H1 (cell line): ENCODE measurements around the gene KCNB1.

Experiments used
- ATF2 ChIP-seq: IDR thresholded peaks from 2 replicates; pipeline ENCODE4 v1.6.1; 2012; ENCODE audit warnings: low read length, inconsistent platforms
- EP300 ChIP-seq, 2 experiments: IDR thresholded peaks; 1 replicate in 1 of 2; 2 replicates in 1 of 2; pipeline ENCODE4 v1.6.1; 2011 to 2012; ENCODE audit warnings: low read depth in 2 of 2, low read length in 2 of 2, mild to moderate bottlenecking in 2 of 2, borderline replicate concordance in 1 of 2, inconsistent platforms in 1 of 2, moderate library complexity in 1 of 2
- EZH2 ChIP-seq: fragments of 200-600 bp; sonication (generic); IDR thresholded peaks from 2 replicates; pipeline ENCODE4 v1.7.1; 2012; ENCODE audit warnings: low read depth, mild to moderate bottlenecking, moderate library complexity, low read length, inconsistent platforms; ENCODE audit not compliant: severe bottlenecking
- HDAC2 ChIP-seq, 2 experiments: fragments of 300-600 bp in 1 of 2; sonication (generic) in 1 of 2; IDR thresholded peaks; 2 replicates each; pipeline ENCODE4 v1.6.1; 2011 to 2012; ENCODE audit warnings: low read depth in 2 of 2, low read length in 2 of 2, mild to moderate bottlenecking in 2 of 2, moderate library complexity in 2 of 2, borderline replicate concordance in 1 of 2, inconsistent platforms in 1 of 2
- JUND ChIP-seq: IDR thresholded peaks from 2 replicates; pipeline ENCODE4 v1.6.1; 2011; ENCODE audit warnings: mild to moderate bottlenecking, improper control_type of control experiment, low read length
- NRF1 ChIP-seq: IDR thresholded peaks from 2 replicates; pipeline ENCODE4 v1.6.1; 2011; ENCODE audit warnings: mild to moderate bottlenecking, low read depth, low read length, improper control_type of control experiment
- POLR2A ChIP-seq, 2 experiments: IDR thresholded peaks; 1 replicate in 1 of 2; 2 replicates in 1 of 2; pipeline ENCODE4 v1.6.1; 2011; ENCODE audit warnings: low read depth in 2 of 2, low read length in 2 of 2, mild to moderate bottlenecking in 2 of 2; ENCODE audit errors: control extremely low read depth in 1 of 2
- POLR2AphosphoS5 ChIP-seq: IDR thresholded peaks from 2 replicates; pipeline ENCODE4 v1.6.1; 2011; ENCODE audit warnings: low read depth, low read length
- RAD21 ChIP-seq, 2 experiments: IDR thresholded peaks in 1 of 2; conservative IDR thresholded peaks in 1 of 2; 2 replicates each; pipeline ENCODE4 v1.6.1; 2011; ENCODE audit warnings: low read depth in 2 of 2, low read length in 2 of 2, improper control_type of control experiment in 1 of 2, inconsistent platforms in 1 of 2, mild to moderate bottlenecking in 1 of 2, moderate library complexity in 1 of 2
- SIRT6 ChIP-seq: IDR thresholded peaks from one replicate; pipeline ENCODE4 v1.7.1; 2012; ENCODE audit warnings: low read length, inconsistent platforms
- TAF1 ChIP-seq: IDR thresholded peaks from 2 replicates; pipeline ENCODE4 v1.6.1; 2011; ENCODE audit warnings: mild to moderate bottlenecking, low read depth, low read length
- ZNF274 ChIP-seq: IDR thresholded peaks from 2 replicates; pipeline ENCODE4 v1.7.0; 2012; ENCODE audit warnings: low read length, borderline replicate concordance; ENCODE audit errors: extremely low read depth
- TF ChIP-seq, protein P1 (sequence below), 3 experiments: IDR thresholded peaks; 1 replicate in 2 of 3; 2 replicates in 1 of 3; pipeline versions ENCODE4 v1.5.1 to v1.6.1; 2011; ENCODE audit warnings: low read length in 3 of 3, mild to moderate bottlenecking in 3 of 3, inconsistent platforms in 2 of 3, low read depth in 1 of 3, moderate library complexity in 1 of 3; ENCODE audit not compliant: insufficient read depth in 1 of 3; ENCODE audit errors: control extremely low read depth in 1 of 3

DNA sequence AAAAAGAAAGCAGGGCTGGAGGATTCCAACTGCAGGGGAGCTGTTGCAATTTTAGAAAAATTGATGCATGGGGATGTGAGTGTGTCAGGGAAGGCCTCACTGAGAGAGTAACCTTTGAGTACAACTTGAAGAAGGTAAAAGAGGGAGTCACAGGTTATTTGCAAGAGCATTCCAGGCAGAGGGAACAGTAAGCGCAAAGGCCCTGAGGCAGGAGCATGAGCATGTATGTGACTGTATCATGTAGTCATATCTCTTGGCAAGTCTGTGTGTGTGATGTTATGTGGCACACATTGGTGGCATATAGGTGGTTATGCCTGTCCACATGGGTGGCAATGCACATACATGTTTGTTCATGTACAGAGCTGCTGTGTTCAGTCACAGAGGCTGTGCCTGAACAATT, 133.4 kb downstream of the KCNB1 start:
- TF ChIP-seq EP300 (IDR thresholded peaks at IDR 0.05; ENCODE audit: borderline replicate concordance in 1 of 2, low read depth in 2 of 2, low read length in 2 of 2) (no peak), JUND (no peak), POLR2AphosphoS5 (no peak), ATF2 (no peak), NRF1 (no peak), SIRT6 (no peak), RAD21 (IDR thresholded peaks at IDR 0.05 in 1 of 2, conservative IDR thresholded peaks at IDR 0.05 in 1 of 2; ENCODE audit: low read depth in 2 of 2, low read length in 2 of 2) (no peak), POLR2A (IDR thresholded peaks at IDR 0.05; ENCODE audit: control extremely low read depth in 1 of 2, low read depth in 2 of 2, low read length in 2 of 2) (no peak), ZNF274 (no peak), EZH2 (no peak), HDAC2 (IDR thresholded peaks at IDR 0.05; ENCODE audit: borderline replicate concordance in 1 of 2, low read depth in 2 of 2, low read length in 2 of 2) (no peak), TAF1 (no peak)
- TF ChIP-seq, protein P1, sequence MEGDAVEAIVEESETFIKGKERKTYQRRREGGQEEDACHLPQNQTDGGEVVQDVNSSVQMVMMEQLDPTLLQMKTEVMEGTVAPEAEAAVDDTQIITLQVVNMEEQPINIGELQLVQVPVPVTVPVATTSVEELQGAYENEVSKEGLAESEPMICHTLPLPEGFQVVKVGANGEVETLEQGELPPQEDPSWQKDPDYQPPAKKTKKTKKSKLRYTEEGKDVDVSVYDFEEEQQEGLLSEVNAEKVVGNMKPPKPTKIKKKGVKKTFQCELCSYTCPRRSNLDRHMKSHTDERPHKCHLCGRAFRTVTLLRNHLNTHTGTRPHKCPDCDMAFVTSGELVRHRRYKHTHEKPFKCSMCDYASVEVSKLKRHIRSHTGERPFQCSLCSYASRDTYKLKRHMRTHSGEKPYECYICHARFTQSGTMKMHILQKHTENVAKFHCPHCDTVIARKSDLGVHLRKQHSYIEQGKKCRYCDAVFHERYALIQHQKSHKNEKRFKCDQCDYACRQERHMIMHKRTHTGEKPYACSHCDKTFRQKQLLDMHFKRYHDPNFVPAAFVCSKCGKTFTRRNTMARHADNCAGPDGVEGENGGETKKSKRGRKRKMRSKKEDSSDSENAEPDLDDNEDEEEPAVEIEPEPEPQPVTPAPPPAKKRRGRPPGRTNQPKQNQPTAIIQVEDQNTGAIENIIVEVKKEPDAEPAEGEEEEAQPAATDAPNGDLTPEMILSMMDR (IDR thresholded peaks at IDR 0.05; ENCODE audit: control extremely low read depth in 1 of 3, insufficient read depth in 1 of 3, low read depth in 1 of 3, low read length in 3 of 3) = no peak
